Fibroblast of peridontal ligament (primary cell): ENCODE results near the gene PLAAT2.
"Not testable (repeated sequence)": the region's sequence is repeated elsewhere in the genome, so short reads cannot be mapped to it uniquely, and the experiment has no call there.

Source experiments
- DNase-seq: peaks from one replicate; pipeline ENCODE4 v3.0.0-alpha.2; 2010; ENCODE audit errors: extremely low read depth

Gene PLAAT2

GRCh38 chr11:63549411-63549810 is 13.8 kb downstream of the PLAAT2 start:
- no peak for DNase-seq

- peak; percentile 20 for DNase-seq
Measured at GRCh38 chr11:63548178-63548577, 15.0 kb downstream of the PLAAT2 start.

GRCh38 chr11:63547061-63547460 is 16.1 kb downstream of the PLAAT2 start:
- DNase-seq = no peak

GRCh38 chr11:63543711-63544110 is 19.5 kb downstream of the PLAAT2 start:
- DNase-seq = no peak

GRCh38 chr11:63542506-63542905 is 20.7 kb downstream of the PLAAT2 start:
- DNase-seq = peak; percentile 24

GRCh38 chr11:63537293-63538101 is 25.7 kb downstream of the PLAAT2 start:
- DNase-seq = peak; percentile 71

GRCh38 chr11:63536669-63537292 is 26.4 kb downstream of the PLAAT2 start, which contains the start of gene PLAAT4:
Gene PLAAT4 (plus strand): TSS chr11:63536808. CDS start chr11:63536869, 61 bp downstream.
- DNase-seq = peak; percentile 78

DNA sequence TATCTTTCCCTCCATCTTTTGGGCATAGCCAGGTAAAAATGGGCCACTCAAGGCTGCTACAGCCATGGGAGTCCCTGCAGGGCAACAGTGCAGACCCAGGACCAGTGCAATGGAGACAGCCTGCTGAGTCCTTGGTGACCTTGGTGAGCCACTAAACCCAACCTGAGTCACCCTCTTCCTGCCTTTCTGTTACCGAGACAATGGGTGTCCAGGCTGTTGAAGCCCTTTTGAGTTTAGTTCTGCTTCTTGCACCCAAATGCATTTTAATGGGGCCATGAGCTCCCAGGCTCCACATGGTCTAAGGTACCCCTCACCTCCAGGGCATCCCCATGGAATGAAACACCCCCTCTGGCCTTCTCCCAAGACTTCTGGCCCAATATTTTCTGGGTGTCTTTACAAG is 27.4 kb downstream of the PLAAT2 start:
- DNase-seq = no peak

DNA sequence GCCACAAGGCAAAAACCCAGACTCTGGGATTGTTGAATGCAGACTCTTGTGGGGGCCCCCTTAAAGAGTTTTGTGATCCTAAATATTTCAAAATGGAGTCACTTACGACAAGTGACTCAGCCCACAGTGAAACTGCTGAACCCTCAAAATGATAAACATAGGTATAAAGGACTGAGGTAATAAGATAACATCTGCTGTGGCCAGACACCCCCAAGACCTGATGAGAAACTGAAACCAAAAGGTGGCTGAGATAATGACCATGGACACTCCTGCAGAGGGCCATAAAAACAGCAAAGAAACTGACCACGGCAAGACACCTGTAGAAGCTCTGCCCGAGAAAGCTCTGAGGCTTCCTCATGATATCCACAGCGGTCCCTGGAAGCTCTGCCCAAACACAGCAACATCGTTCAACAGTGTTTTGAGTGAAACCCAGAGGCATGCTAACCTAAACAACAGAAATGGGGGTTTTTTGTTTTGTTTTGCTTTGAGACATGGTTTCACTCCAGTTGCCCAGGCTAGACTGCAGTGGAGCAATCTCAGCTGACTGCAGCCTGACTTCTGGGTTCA is 28.2 kb downstream of the PLAAT2 start:
- no peak for DNase-seq

DNA sequence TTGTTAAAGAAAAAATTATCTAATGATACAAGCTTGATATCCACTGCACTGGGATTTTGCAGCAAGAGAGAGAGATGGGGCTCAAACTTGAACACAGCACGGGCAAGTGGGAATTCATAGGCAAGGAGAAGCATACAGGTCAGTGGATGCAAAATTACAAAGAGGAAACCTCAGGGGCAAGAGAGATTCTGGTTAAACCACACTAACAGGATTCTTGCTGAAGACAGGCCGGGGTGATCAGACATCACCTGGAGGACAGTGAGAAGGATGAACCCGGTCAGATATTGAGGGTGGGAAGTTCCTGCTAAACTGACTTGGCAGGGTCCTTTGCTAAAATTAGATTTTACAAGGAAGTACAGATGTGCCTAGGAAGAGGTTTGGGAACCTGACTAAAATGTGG is 29.1 kb downstream of the PLAAT2 start:
- DNase-seq = no peak

DNA sequence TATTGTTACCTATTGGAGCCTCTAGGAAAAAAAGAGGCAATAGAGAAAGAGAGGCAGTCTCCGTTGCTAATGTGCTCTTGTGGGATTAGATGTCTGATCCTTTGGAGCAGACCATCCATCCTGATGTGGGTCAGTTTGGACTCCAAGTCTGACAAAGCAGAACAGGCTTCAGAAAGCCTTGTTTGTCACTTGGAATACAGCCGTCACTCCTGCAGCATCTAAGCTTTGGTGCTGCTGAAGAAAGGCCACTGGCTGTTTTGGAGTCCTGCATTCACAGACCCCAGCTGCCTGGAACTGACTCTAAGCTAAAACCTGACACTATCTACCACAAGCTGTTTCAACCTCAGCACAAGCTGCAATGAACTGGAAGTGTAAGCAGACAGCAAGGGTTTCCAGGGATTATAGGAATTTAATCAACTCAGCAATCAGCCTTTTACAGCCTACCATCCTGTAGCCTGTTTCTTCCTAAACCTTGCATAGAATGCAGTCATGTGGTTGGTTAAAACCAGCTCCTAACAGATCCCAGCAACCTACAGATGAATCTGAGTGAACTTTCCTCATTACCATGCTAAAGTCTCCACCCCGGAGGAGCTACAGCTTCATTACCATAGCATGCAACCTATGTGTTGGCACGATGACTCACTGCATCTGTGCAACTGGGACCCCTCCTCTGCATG is 30.2 kb downstream of the PLAAT2 start:
- no peak for DNase-seq

DNA sequence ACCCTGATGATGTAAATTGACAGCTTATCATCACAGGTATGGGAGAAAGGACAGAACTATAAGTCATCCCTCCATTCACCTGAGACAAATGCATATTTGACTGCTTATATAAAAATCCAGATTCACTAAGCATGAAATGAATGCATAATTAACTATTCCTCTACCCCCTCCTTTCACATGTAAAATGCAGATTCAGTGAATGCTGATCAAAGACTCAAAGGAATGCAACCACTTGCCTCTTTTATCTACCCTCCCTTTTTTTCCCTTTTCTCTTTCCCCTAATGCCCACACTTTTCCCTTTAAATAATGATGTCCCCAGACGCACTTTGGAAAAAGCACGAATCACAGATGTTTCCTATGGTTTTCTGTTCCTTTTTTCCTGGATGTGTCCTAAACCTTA is 31.1 kb downstream of the PLAAT2 start:
- no peak for DNase-seq

DNA sequence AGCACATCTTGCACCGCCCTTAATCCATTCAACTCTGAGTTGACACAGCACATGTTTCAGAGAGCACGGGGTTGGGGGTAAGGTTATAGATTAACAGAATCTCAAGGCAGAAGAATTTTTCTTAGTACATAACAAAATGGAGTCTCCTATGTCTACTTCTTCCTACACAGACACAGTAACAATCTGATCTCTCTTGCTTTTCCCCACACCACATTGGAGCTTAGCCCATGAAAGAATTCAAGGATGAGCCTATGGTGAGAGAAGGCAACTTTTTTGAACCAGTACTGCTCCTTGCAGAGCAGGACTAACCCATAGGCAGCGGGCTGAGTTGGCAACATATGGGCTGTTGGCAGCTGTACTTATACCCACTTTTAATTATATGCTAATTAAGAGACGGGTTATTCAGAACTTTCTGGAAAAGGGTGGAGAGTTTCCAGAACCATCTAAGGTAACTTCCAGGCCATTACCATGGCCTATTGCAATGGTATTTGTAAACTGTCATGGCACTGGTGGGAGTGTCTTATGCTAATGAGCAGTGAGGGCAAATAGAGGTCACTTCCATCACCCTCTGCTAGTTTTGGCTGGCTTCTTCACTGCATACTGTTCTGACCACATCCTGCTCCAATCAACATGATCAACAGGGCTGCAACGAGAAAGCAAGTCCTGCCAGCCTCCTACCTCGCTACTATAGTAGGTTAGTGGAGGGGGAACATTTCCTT is 31.9 kb downstream of the PLAAT2 start:
- peak; percentile 85 for DNase-seq

GRCh38 chr11:63530021-63530420 is 33.2 kb downstream of the PLAAT2 start:
- no peak for DNase-seq

GRCh38 chr11:63529373-63529772 is 33.8 kb downstream of the PLAAT2 start:
- DNase-seq = not testable (repeated sequence)

DNA sequence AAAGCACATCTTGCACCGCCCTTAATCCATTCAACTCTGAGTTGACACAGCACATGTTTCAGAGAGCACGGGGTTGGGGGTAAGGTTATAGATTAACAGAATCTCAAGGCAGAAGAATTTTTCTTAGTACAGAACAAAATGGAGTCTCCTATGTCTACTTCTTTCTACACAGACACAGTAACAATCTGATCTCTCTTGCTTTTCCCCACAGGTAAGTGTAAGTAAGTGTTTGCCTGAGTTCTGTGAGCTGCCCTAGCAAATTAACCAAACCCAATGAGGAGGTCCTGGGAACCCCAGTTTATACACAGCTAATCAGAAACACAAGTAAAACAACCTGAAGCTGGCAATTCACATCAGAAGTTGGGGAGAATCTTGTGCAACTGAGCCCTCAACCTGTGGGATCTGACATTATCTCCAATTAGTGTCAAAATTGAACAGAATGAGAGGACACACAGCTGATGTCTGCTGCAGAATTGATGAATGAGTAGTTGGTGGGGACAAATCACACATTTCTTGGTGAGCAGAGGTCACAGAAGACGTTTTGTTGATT is 34.4 kb downstream of the PLAAT2 start:
- not testable (repeated sequence) for DNase-seq

- not testable (repeated sequence) for DNase-seq
Measured at GRCh38 chr11:63528156-63528555, 35.0 kb downstream of the PLAAT2 start.

- no peak for DNase-seq
Measured at GRCh38 chr11:63527667-63528066, 35.5 kb downstream of the PLAAT2 start.

DNA sequence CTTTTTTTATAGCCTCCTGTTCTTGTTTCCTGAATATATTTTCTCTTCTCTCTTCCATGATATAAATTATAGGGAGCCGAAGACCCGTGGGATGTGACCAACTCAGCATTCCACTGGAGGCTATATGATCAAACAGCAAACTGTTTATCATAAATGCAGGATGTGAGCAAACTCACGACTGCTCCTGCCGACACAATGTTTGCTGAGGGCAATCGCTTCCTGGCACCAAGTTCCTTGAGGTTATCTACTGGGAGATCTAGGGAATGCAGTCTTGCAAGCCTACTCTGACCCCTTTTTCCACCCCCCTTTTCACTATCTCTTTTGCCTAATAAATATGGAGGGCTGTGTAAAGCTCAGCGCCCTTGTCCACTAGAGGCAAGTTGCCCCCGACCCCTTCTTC is 40.0 kb downstream of the PLAAT2 start:
- no peak for DNase-seq

DNA sequence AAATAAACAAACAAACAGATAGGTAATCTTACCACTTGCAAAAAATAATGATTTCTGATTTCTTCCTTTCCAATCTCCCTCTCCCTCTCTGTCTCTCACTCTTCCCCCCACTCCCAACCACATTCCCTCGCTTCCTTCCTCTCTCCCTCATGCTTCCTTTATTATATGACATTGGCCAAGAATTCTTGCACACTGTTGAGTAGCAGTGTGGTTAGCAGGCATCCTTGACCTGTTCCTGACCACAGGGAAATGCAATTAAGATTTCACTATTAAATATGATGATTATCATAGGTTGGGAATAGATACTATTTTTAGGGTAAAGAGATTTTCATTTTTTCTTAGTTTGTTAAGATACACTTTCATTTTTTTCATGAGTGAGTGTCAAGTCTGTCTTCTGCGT is 41.3 kb downstream of the PLAAT2 start:
- DNase-seq = no peak

DNA sequence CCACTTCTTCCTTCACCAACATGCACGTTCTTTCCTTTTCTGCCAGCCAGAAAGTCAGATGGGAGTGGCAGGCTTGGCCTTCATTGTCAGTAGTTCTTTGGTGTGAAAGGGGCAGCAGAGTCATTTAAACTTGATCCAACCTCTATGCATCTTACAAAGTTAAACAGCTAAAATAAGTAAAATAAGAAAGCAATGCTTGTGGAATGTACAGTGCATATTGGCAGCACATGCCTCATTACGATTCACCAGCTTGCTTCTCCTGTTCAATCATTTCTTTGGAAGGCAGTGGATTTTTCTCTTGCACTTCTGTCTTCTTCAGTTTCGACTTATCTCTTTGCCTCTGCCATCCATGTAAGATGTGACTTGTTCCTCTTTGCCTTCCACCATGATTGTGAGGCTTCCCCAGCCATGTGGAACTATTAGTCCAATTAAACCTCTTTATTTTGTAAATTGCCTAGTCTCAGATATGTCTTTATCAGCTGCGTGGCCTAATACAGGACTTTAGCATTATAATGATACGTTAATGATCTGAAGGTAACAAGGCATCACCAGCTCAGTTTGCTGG is 42.5 kb downstream of the PLAAT2 start:
- peak; percentile 47 for DNase-seq
